AG04450 (cell line): Measurements from ENCODE around the gene HES6. TPM values are rescaled to one million over a fixed set of nuclear protein-coding genes. Genes with fewer than 3 reads are reported as not detected.
A peak's percentile ranks its signal among the peaks of the same experiment; 100 is the strongest.

Experiments used
- CTCF ChIA-PET: fragments of 300-600, 350-600 bp; formaldehyde crosslinking; extraction: SDS; loops from one replicate; lab custom pipeline; 2022; ENCODE audit warnings: antibody characterized with exemption, inconsistent platforms; lab: Charles Lee
- POLR2A ChIA-PET: fragments of 350-600 bp; formaldehyde crosslinking; extraction: SDS; loops from one replicate; lab custom pipeline; 2021; ENCODE audit warnings: antibody characterized with exemption, inconsistent platforms; lab: Yijun Ruan, JAX
- DNase-seq: peaks from one replicate; pipeline ENCODE4 v3.0.0-alpha.2; 2011; ENCODE audit warnings: low read depth, low spot score
- H3K27ac ChIP-seq: one replicate; pipeline ENCODE4 v1.5.1; 2012; ENCODE audit warnings: low read depth, low read length, control low read depth
- H3K27me3 ChIP-seq: one replicate; pipeline ENCODE4 v1.6.0; 2012; ENCODE audit warnings: low read length; ENCODE audit not compliant: control insufficient read depth, insufficient read depth
- H3K4me3 ChIP-seq: 2 replicates; pipeline ENCODE4 v1.5.1; 2011; ENCODE audit warnings: mild to moderate bottlenecking, low read depth, low read length, control low read depth
- H3K9me3 ChIP-seq: 2 replicates; pipeline ENCODE4 v1.5.1; 2012; ENCODE audit warnings: low read length; ENCODE audit not compliant: control insufficient read depth, insufficient read depth
- CTCF ChIP-seq: IDR thresholded peaks from 2 replicates; pipeline ENCODE4 v1.5.1; 2011; ENCODE audit warnings: low read depth, low read length, control low read depth, inconsistent platforms
- polyA plus RNA-seq: library from polyadenylated mRNA; depleted of rRNA; stranded (reverse); fragments of >200 nt; gene quantifications from 2 replicates; pipeline ENCODE4 v1.2.3, GENCODE V29; 2011

HES6 gene
- polyA plus RNA-seq, 1 experiment: 2.9 TPM

- DNase-seq: no peak
- CTCF ChIA-PET: interaction anchor here (0.9 to 1.2 kb wide), 2 partner anchors 23 to 332 kb away, joined by 4 to 5 read pairs; no protein-coding TSS in a partner anchor
These were observed 15.8 kb upstream of the HES6 start for GRCh38 chr2:238255636-238256035.

GRCh38 chr2:238255151-238255551 is 15.3 kb upstream of the HES6 start:
- Histone ChIP-seq H3K4me3 (no peak overlapping the region), H3K27ac (no peak overlapping the region), H3K27me3 (no peaks in the 10 kb centered on the region), H3K9me3 (no peaks in the 10 kb centered on the region)
- DNase-seq: no peak
- CTCF ChIA-PET: interaction anchor here (1.2 to 2.4 kb wide), 2 partner anchors 8 to 331 kb away, joined by 5 to 20 read pairs; no protein-coding TSS in a partner anchor
- no peak for TF ChIP-seq CTCF
- POLR2A ChIA-PET: no interaction called here

More at GRCh38 chr2:238255636-238256035, 15.8 kb upstream of the HES6 start:
- Histone ChIP-seq H3K4me3 (no peak overlapping the region), H3K9me3 (no peaks in the 10 kb centered on the region), H3K27me3 (no peaks in the 10 kb centered on the region), H3K27ac (peak overlapping the region; percentile 11)
- POLR2A ChIA-PET: no interaction called here
- TF ChIP-seq CTCF: no peak

DNA sequence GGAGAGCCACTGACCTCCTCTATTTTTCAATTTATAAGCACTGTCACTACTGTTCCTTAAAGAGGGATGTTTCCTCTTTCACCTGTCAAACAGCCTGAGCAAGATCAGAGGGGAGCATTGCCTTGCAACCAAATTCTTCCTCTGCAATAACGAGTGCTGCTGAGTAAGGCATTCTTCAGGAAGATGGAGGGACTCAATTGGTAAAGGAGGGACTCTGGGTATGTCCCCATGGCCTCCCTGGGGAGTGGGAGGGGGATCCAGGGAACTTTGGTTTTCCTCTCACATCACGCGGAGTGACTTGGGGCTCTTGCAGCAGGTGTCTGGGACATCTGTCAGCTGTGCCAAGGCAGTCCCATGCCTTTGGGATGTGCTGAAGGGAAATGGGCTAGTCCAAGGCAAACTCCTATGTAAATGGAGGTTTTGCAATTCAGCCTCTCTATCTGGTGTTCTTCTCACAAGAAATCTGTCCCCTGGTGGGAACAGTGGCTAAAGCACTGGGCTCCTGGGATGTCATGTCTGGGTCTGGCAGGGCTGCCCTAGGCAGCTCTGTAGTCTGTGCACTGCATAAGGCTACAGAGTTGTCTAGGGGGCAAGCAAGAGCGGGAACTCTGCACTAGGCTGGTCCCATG is 14.4 kb upstream of the HES6 start:
- ChIA-PET POLR2A (no interaction called here), CTCF (interaction anchor here (1.6 to 2.4 kb wide), 2 partner anchors 9 to 11 kb away, joined by 4 to 20 read pairs; no protein-coding TSS in a partner anchor)
- Histone ChIP-seq H3K9me3 (no peaks in the 10 kb centered on the region), H3K27ac (no peak overlapping the region), H3K27me3 (no peaks in the 10 kb centered on the region), H3K4me3 (no peak overlapping the region)
- TF ChIP-seq CTCF: no peak
- DNase-seq: no peak

GRCh38 chr2:238252766-238253630 is 13.2 kb upstream of the HES6 start:
- H3K27ac ChIP-seq: no peak overlapping the region
- H3K27me3 ChIP-seq: no peaks in the 10 kb centered on the region
- no peak for DNase-seq
- ChIA-PET CTCF (interaction anchor here (1.6 to 2.4 kb wide), 2 partner anchors 11 to 12 kb away, joined by 4 to 20 read pairs; no protein-coding TSS in a partner anchor), POLR2A (no interaction called here)
- H3K4me3 ChIP-seq: no peak overlapping the region
- H3K9me3 ChIP-seq: no peaks in the 10 kb centered on the region; the same call in 1 of the 2 replicates
- TF ChIP-seq CTCF: no peak

- POLR2A ChIA-PET: no interaction called here
These were observed 12.1 kb upstream of the HES6 start for GRCh38 chr2:238251986-238252385.

More at GRCh38 chr2:238251986-238252385, 12.1 kb upstream of the HES6 start:
- DNase-seq: no peak
- Histone ChIP-seq H3K4me3 (no peak overlapping the region), H3K27ac (no peak overlapping the region), H3K27me3 (no peaks in the 10 kb centered on the region), H3K9me3 (no peaks in the 10 kb centered on the region; the same call in 1 of the 2 replicates)
- TF ChIP-seq CTCF: no peak
- CTCF ChIA-PET: interaction anchor here (0.5 kb wide), 1 partner anchor 50 kb away, joined by 3 read pairs; no protein-coding TSS in a partner anchor
